AG20443 (cell line): ENCODE measurements around the gene CENPE.

Source experiments
- DNase-seq: peaks from one replicate; pipeline ENCODE4 v3.0.0; 2012; ENCODE audit warnings: low spot score, mixed read lengths

CENPE gene

GRCh38 chr4:103076747-103077347, 121.3 kb downstream of the CENPE start, which contains the start of gene SLC9B2:
TSS of gene SLC9B2 (minus strand) at chr4:103076761. CDS start at chr4:103067550, 9,211 bp downstream.
- DNase-seq = no peak

GRCh38 chr4:103075894-103076746, 122.0 kb downstream of the CENPE start:
- DNase-seq = peak; percentile 92

GRCh38 chr4:103075435-103075893, 122.7 kb downstream of the CENPE start:
- peak; percentile 38 for DNase-seq

GRCh38 chr4:103074744-103075434, 123.3 kb downstream of the CENPE start:
- DNase-seq = no peak

- peak; percentile 14 for DNase-seq
Observed at GRCh38 chr4:103073792-103074438, 124.2 kb downstream of the CENPE start.

GRCh38 chr4:103067841-103068547, 130.1 kb downstream of the CENPE start:
- no peak for DNase-seq

GRCh38 chr4:103060453-103061148, 137.5 kb downstream of the CENPE start:
- DNase-seq = no peak
